Stromal cell of bone marrow (primary cell): ENCODE results near the gene CABLES2.

ENCODE experiments used
- DNase-seq: peaks from one replicate; pipeline ENCODE4 v3.0.0-alpha.2; 2012; ENCODE audit warnings: low read depth

Gene CABLES2

GRCh38 chr20:62346398-62347150, 60.5 kb downstream of the CABLES2 start:
- no peak for DNase-seq

DNA sequence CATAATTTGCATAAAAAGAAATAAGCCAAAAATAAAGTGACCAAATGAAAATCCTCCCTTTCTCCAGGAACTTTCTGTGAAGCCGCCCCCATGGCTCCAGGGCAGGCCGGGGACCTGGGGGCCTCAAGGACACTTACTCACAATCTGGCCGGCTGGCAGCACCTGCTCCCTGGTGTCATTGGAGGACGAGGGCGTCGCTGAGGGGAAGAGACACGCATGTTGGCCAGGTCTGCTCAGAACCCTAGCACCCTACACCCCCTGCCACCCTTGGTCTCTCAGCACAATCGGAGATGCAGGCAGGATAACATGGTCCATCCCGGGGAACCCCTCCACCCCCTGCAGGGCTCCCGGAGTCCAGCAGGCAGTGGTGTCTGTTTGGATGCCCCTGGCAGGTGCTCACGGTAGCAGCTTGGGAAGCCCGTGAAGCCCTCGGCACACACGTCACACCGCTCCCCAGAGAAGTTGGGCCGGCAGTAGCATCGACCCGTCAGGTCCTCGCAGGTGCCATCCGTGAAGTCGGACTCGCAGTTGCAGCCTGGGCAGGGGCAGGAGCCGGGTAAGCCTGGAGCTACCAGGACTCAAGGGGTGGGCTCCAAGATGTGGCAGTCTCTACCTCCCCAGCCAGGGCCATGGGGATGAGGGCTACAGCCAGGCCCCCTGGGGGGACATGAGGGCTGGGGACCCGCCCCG, 61.3 kb downstream of the CABLES2 start:
- DNase-seq, result no peak

- DNase-seq, result no peak
Observed at GRCh38 chr20:62344782-62345181, 62.3 kb downstream of the CABLES2 start.

- no peak for DNase-seq
Observed at GRCh38 chr20:62344092-62344491, 63.0 kb downstream of the CABLES2 start.

- no peak for DNase-seq
Observed at GRCh38 chr20:62342910-62343309, 64.2 kb downstream of the CABLES2 start.

DNA sequence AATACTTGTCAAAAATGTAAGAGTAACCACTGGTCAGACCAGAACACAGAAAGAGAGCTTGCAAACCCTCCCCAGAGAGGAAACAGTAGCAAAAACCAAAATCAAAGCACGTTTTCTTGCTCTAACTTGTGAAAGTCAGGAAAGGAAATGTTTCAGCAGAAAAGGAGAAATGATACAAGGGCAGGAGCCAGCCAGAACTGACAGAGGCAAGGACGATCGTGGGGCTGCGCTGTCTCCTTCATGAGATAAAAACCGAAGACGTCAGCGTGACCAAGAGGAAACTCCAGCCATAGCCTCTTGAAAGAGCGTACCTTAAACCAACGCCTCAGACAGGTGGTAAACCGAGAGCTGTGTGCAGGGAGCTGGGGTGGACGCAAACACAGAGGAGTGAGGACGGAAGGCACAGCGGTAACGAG, 67.4 kb downstream of the CABLES2 start:
- no peak for DNase-seq
